Liver (tissue), 9 donors: ENCODE data around the gene RBSN. TPM values are rescaled to one million over a fixed set of nuclear protein-coding genes. Genes with fewer than 3 reads are reported as not detected.

ENCODE experiments used
- DNase-seq: peaks from one replicate; pipeline ENCODE4 v3.0.0-alpha.2; 2017; ENCODE audit warnings: low spot score
- H3K27ac ChIP-seq, 2 donors: one replicate each; pipeline ENCODE4 v1.7.0; 2013; ENCODE audit warnings: inconsistent platforms in 2 of 2, low read length in 2 of 2, control low read depth in 1 of 2, low read depth in 1 of 2, mild to moderate bottlenecking in 1 of 2
- H3K27me3 ChIP-seq, 4 donors: one replicate each; pipeline versions ENCODE4 v1.6.1 to v1.7.0; 2013; ENCODE audit warnings: low read length in 3 of 4, inconsistent platforms in 1 of 4, mild to moderate bottlenecking in 1 of 4, moderate library complexity in 1 of 4; ENCODE audit not compliant: control insufficient read depth in 4 of 4, insufficient read depth in 4 of 4
- H3K36me3 ChIP-seq, 4 donors: one replicate each; pipeline versions ENCODE4 v1.6.1 to v1.7.0; 2013; ENCODE audit warnings: low read length in 3 of 4, mild to moderate bottlenecking in 3 of 4, low read depth in 1 of 4, moderate library complexity in 1 of 4; ENCODE audit not compliant: control insufficient read depth in 4 of 4, insufficient read depth in 3 of 4
- H3K4me1 ChIP-seq, 4 donors: one replicate each; pipeline versions ENCODE4 v1.6.1 to v1.7.0; 2013; ENCODE audit warnings: low read length in 3 of 4, mild to moderate bottlenecking in 3 of 4, moderate library complexity in 1 of 4; ENCODE audit not compliant: control insufficient read depth in 4 of 4, insufficient read depth in 4 of 4
- H3K4me3 ChIP-seq, 3 donors: one replicate each; pipeline versions ENCODE4 v1.6.1 to v1.7.0; 2013; ENCODE audit warnings: low read length in 3 of 3, control low read depth in 1 of 3, low read depth in 1 of 3, mild to moderate bottlenecking in 1 of 3
- H3K9ac ChIP-seq, 2 donors: one replicate each; pipeline ENCODE4 v1.7.0; 2013; ENCODE audit warnings: low read length in 2 of 2, mild to moderate bottlenecking in 2 of 2, moderate library complexity in 2 of 2, control low read depth in 1 of 2, low read depth in 1 of 2
- H3K9me3 ChIP-seq, 4 donors: one replicate each; pipeline versions ENCODE4 v1.6.1 to v1.7.0; 2013; ENCODE audit warnings: low read length in 3 of 4; ENCODE audit not compliant: control insufficient read depth in 4 of 4
- ATF3 ChIP-seq: IDR thresholded peaks from 2 replicates; pipeline ENCODE4 v1.6.1; 2016; ENCODE audit warnings: antibody characterized with exemption
- CTCF ChIP-seq: fragments of 150-350 bp; IDR thresholded peaks from 2 replicates; pipeline ENCODE4 v1.5.1; 2017; ENCODE audit warnings: improper control_type of control experiment, low read depth, low read length; ENCODE audit not compliant: missing input control
- EGR1 ChIP-seq, 2 donors: IDR thresholded peaks; 2 replicates each; pipeline ENCODE4 v1.6.1; 2016 to 2018; ENCODE audit warnings: antibody characterized with exemption in 2 of 2, low read depth in 2 of 2
- FOXA1 ChIP-seq: IDR thresholded peaks from 2 replicates; pipeline ENCODE4 v1.6.1; 2016; ENCODE audit warnings: antibody characterized with exemption
- FOXA2 ChIP-seq: IDR thresholded peaks from 2 replicates; pipeline ENCODE4 v1.6.1; 2016; ENCODE audit warnings: antibody characterized with exemption
- GABPA ChIP-seq, 2 donors: IDR thresholded peaks in 1 of 2; conservative IDR thresholded peaks in 1 of 2; 2 replicates each; pipeline ENCODE4 v1.6.1; 2016; ENCODE audit warnings: antibody characterized with exemption in 2 of 2, mild to moderate bottlenecking in 1 of 2, moderate library complexity in 1 of 2
- HNF4A ChIP-seq, 2 donors: conservative IDR thresholded peaks; 2 replicates each; pipeline ENCODE4 v1.6.1; 2016; ENCODE audit warnings: antibody characterized with exemption in 2 of 2, mild to moderate bottlenecking in 2 of 2
- HNF4G ChIP-seq: IDR thresholded peaks from 2 replicates; pipeline ENCODE4 v1.6.1; 2016; ENCODE audit warnings: antibody characterized with exemption
- JUND ChIP-seq, 2 donors: IDR thresholded peaks; 2 replicates each; pipeline ENCODE4 v1.6.1; 2016; ENCODE audit warnings: antibody characterized with exemption in 2 of 2
- MAX ChIP-seq: IDR thresholded peaks from 2 replicates; pipeline ENCODE4 v1.6.1; 2016; ENCODE audit warnings: antibody characterized with exemption
- NR2F2 ChIP-seq: IDR thresholded peaks from 2 replicates; pipeline ENCODE4 v1.6.1; 2016; ENCODE audit warnings: antibody characterized with exemption
- RAD21 ChIP-seq, 2 donors: IDR thresholded peaks; 2 replicates each; pipeline ENCODE4 v1.6.1; 2016; ENCODE audit warnings: antibody characterized with exemption in 2 of 2, mild to moderate bottlenecking in 2 of 2
- SP1 ChIP-seq: IDR thresholded peaks from 2 replicates; pipeline ENCODE4 v1.6.1; 2018; ENCODE audit warnings: antibody characterized with exemption, mild to moderate bottlenecking
- TAF1 ChIP-seq: conservative IDR thresholded peaks from 2 replicates; pipeline ENCODE4 v1.6.1; 2016; ENCODE audit warnings: antibody characterized with exemption, mild to moderate bottlenecking
- YY1 ChIP-seq: IDR thresholded peaks from 2 replicates; pipeline ENCODE4 v1.6.1; 2016; ENCODE audit warnings: antibody characterized with exemption, mild to moderate bottlenecking
- ZBTB33 ChIP-seq: IDR thresholded peaks from 2 replicates; pipeline ENCODE4 v1.6.1; 2016; ENCODE audit warnings: antibody characterized with exemption
- WGBS: extraction: QIAGEN DNeasy Blood & Tissue Kit; methylation state at CpG from one replicate; pipeline ENCODE4 v1.1.7; 2013; 5-methylcytosine and 5-hydroxymethylcytosine counted together
- polyA plus RNA-seq, 2 donors: library from polyadenylated mRNA; stranded (reverse) in 1 of 2; unstranded in 1 of 2; fragments of 200-250 nt in 1 of 2; fragments of >200 nt in 1 of 2; fragmentation: Nextera tagmentation in 1 of 2; extraction: Ambion mirVana in 1 of 2; gene quantifications; one replicate each; pipeline versions ENCODE4 v1.2.1 to v1.2.3, GENCODE V29; 2013 to 2015
- total RNA-seq, 2 donors: library from RNA; depleted of rRNA; stranded (reverse); fragments of >200 nt; gene quantifications; one replicate each; pipeline ENCODE4 v1.2.3, GENCODE V29; 2014
- donor health status: healthy.
- donor health status: healthy.
- donor health status: healthy.
- donor health status: healthy.
- donor health status: healthy.

RBSN gene
- total and polyA plus RNA-seq, 4 donors = 5.6 to 18.3 (median 11.9) TPM

- TF ChIP-seq MAX (no peak), RAD21 (IDR thresholded peaks at IDR 0.05) (no peak), NR2F2 (no peak), GABPA (IDR thresholded peaks at IDR 0.05 in 1 of 2, conservative IDR thresholded peaks at IDR 0.05 in 1 of 2) (no peak), YY1 (no peak), JUND (IDR thresholded peaks at IDR 0.05) (no peak), ZBTB33 (no peak), ATF3 (no peak), SP1 (no peak), EGR1 (IDR thresholded peaks at IDR 0.05; ENCODE audit: low read depth in 2 of 2) (no peak)
- no peaks in the 10 kb centered on the region for H3K9me3 ChIP-seq
- no peak overlapping the region for H3K4me3 ChIP-seq
- no peak for DNase-seq
- no peaks in the 10 kb centered on the region for H3K27me3 ChIP-seq
- H3K9ac ChIP-seq = no peak overlapping the region
- no peaks in the 10 kb centered on the region for H3K36me3 ChIP-seq
- H3K27ac ChIP-seq = no peak overlapping the region
- H3K4me1 ChIP-seq = peaks cover 0 to 4% (median 0%) of the 10 kb centered on the region in 4 donors
- 96% methylated on average over 2 of the region's 2 CpGs for WGBS
Measured at GRCh38 chr3:15116032-15116669, 17.2 kb upstream of the RBSN start.

GRCh38 chr3:15114466-15115358 is 15.8 kb upstream of the RBSN start:
- Histone ChIP-seq H3K27me3 (no peaks in the 10 kb centered on the region), H3K4me3 (no peak overlapping the region), H3K4me1 (peaks cover 0 to 4% (median 0%) of the 10 kb centered on the region in 4 donors), H3K27ac (no peak overlapping the region), H3K9me3 (no peaks in the 10 kb centered on the region), H3K9ac (no peak overlapping the region), H3K36me3 (no peaks in the 10 kb centered on the region)
- WGBS = 81% methylated on average over 10 of the region's 10 CpGs
- DNase-seq = no peak
- TF ChIP-seq FOXA1 = no peak

GRCh38 chr3:15113884-15114283 is 14.9 kb upstream of the RBSN start:
- H3K27ac ChIP-seq = no peak overlapping the region
- H3K9ac ChIP-seq = no peak overlapping the region
- H3K27me3 ChIP-seq = no peaks in the 10 kb centered on the region
- H3K4me3 ChIP-seq = no peak overlapping the region
- H3K36me3 ChIP-seq = no peaks in the 10 kb centered on the region
- H3K9me3 ChIP-seq = no peaks in the 10 kb centered on the region
- DNase-seq = no peak
- WGBS = 78% methylated on average over 3 of the region's 3 CpGs
- H3K4me1 ChIP-seq = peaks cover 0 to 4% (median 0%) of the 10 kb centered on the region in 4 donors
- TF ChIP-seq SP1 = no peak
- TF ChIP-seq YY1 = no peak
- TF ChIP-seq NR2F2 = no peak
- no peak for TF ChIP-seq ZBTB33
- TF ChIP-seq TAF1 = no peak
- no peak for TF ChIP-seq HNF4A (conservative IDR thresholded peaks at IDR 0.05)
- no peak for TF ChIP-seq HNF4G
- no peak for TF ChIP-seq FOXA1
- no peak for TF ChIP-seq GABPA (IDR thresholded peaks at IDR 0.05 in 1 of 2, conservative IDR thresholded peaks at IDR 0.05 in 1 of 2)
- no peak for TF ChIP-seq FOXA2
- no peak for TF ChIP-seq CTCF
- no peak for TF ChIP-seq RAD21 (IDR thresholded peaks at IDR 0.05)
- no peak for TF ChIP-seq JUND (IDR thresholded peaks at IDR 0.05)
- TF ChIP-seq EGR1 (IDR thresholded peaks at IDR 0.05; ENCODE audit: low read depth in 2 of 2) = no peak
